HG02759 (cell line): Measurements from ENCODE around the gene ARSA.
"Not testable (repeated sequence)": the region's sequence is repeated elsewhere in the genome, so short reads cannot be mapped to it uniquely, and the experiment has no call there.

ENCODE experiments used
- ATAC-seq: cut with Tn5 transposase; IDR thresholded peaks from one replicate; pipeline ENCODE4 v1.9.1; 2021; ENCODE audit warnings: mild to moderate bottlenecking, moderate library complexity; ENCODE audit not compliant: unreplicated experiment

The ARSA gene

DNA sequence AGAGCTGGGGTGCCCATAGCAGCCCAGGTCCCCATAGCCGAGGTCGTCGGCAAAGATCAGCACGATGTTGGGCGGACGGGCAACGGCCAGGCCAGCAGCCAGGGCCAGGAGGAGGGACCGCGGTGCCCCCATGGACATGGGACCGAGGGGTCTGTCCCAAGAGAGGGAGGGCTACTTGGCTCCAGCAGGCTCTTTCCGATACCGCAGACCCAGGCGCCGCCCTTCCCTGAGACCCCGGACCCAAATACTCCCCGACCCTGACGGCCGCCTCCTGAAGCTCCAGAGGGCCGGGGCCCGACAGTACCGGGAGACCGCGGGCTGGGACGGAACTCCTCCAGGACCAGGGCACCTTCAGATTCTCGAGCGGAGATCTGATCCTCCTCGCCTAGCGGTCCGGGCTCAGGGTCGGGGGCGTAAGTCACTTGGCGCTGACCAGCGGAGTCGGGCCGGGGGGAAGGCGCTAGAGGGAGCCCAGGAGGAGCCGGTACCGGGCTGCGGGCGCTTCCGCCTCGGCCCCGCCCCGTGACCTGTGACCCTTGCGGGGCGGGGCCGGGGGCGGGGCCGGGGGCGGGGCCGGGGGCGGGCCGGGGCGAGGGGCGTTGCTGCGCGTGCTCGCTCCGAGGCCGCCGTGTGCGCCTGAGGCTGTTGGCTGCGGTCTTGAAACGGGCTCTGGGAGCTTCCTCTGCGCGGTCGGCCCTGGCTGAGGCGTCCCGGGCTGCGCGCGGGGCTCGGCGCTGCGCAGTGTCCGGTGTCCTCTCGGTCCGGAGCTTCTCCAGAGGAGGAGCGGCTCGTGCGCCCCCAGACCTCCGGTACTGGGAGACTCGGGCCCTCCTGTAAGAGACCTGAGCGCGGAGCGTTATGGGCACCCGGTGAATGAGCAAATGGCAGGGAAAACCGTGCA lies at the start of gene ARSA:
Gene ARSA (minus strand): TSS at position 511 of the 901 bp plus-strand sequence. CDS start 373 bp downstream, at position 138.
- peak; percentile 83 for ATAC-seq

- ATAC-seq, result no peak
Observed at GRCh38 chr22:50676661-50677492, 48.9 kb upstream of the ARSA start.

DNA sequence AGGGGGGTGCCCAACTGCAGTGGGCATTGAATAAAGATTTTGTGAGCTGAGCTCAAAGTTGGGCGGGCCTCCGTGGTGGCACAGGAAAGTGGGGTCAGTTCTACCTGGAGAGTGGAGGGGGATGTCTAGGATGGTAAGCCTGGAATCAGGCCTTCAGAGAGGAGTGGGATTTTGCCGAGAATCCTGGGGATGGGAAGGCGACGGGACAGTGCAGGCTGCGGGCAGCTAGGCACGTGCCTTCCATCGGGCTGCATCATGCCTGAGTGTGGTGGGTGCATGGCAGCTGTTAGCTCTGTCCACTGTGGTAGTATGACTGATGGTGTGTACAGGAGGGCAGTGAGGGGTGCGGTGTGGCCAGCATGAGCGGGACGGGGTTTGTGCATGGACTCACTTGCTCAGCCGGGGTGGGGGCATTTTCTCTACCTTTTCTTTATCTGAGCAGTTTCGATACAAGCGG lies 48.3 kb upstream of the ARSA start:
- ATAC-seq, result no peak

- ATAC-seq, result no peak
Observed at GRCh38 chr22:50675553-50676179, 47.7 kb upstream of the ARSA start.

- no peak for ATAC-seq
Observed at GRCh38 chr22:50674606-50675552, 46.9 kb upstream of the ARSA start.

- ATAC-seq, result no peak
Observed at GRCh38 chr22:50674130-50674500, 46.2 kb upstream of the ARSA start.

DNA sequence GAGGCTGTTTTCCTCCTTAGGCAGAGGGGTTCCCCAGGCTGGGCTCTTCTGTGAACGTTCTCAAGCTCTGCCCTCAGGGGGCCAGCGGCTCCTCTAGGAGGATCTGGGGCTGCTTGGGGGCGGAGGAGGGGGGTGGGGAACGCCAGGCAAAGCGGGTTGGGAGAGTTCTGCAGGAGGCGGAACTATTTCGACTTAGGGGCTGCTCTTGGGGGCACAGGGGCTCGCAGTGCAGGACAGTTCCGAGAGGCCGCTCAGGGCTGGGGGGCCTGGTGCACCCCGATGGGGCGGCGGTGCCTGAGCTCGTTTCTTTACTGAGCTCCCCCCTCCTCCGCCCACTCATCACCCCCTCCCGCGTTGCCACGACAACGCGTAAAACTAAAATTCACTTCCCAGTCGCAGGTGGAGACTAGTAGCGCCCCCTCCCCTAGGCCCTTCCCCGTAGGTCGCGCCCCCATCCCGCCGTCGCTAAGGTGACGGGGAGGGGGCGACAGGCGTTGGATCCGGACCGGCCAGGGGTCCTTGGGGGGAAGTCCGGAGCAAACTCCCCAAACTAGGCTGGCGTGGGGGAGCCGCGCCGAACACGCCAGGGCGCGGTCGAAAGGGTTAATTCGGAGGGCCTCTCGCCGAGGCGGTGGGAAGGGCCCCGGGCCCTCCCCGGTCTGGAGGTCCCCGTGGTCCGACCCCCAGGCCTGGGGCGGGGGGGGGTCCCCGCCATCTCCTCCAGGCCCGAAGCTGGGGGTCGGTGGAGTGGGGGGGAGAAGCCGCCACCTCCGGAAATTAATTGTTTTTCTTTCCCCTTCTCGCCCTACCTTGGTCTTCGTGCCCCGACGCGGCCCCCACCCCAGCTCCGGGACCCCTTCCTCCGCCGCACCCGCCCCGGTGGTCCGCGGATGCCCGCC lies 45.5 kb upstream of the ARSA start:
- no peak for ATAC-seq

GRCh38 chr22:50672471-50673230 lies 44.7 kb upstream of the ARSA start, which contains the start of gene SHANK3:
SHANK3 (plus strand) TSS chr22:50672823.
- ATAC-seq, result no peak

DNA sequence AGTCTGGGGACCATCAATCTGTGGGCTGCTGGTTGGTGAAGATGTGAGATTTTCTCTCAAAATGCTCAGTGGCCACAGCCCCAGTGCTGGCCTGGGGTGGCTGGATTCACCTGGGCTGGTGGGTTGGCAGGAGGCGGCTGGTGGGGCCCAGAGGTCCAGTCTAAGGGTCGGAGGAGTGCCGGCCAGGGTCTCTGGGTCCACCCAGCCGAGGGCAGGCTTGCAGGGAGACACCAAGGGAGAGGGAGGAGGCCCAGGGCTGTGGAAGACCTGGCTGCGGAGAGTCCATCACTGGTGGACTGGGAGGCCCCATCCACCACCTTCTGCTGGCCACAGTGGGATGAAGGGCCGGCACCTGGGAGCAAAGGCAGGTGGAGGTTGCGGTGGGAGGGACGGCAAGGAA lies 44.1 kb upstream of the ARSA start:
- no peak for ATAC-seq

- no peak for ATAC-seq
Observed at GRCh38 chr22:50671641-50672040, 43.7 kb upstream of the ARSA start.

- ATAC-seq, result no peak
Observed at GRCh38 chr22:50670914-50671538, 43.1 kb upstream of the ARSA start.

GRCh38 chr22:50670513-50670912 lies 42.6 kb upstream of the ARSA start:
- ATAC-seq, result no peak

DNA sequence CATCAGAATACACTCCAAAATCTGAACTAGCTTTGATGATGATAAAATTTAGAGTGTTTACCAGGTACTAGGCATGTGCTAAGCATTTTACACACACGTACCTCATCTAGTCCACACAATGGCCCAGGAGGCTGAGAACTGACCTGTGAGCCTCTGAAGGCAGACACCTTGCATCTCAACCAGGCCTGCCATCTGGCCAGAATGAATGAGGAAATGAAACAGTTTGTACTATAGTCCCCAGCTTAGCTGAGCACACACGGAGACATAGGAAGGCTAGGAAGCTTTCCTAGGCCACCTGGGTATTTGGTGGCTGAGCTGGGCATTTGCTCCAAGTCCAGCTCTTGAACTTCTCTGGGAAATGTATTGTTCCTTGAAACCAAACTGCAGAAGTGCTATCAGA lies 37.8 kb upstream of the ARSA start:
- no peak for ATAC-seq

DNA sequence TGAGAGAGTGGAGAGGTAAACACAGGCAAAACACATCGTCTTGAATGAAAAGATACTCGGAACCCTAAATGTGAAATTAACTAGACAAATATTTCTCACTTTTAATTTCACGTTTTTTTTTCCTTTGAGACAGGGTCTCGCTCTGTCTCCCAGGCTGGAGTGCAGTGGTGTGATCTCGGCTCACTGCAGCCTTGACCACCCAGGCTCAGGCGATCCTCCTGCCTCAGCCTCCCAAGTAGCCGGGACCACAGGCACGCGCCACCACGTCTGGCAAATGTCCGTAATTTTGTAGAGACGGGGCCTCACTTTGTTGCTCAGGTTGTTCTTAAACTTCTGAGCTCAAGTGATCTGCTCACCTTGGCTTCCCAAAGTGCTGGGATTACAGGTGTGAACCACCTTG lies 37.3 kb upstream of the ARSA start:
- ATAC-seq, result no peak

GRCh38 chr22:50660306-50660705 lies 32.4 kb upstream of the ARSA start:
- no peak for ATAC-seq

- not testable (repeated sequence) for ATAC-seq
Observed at GRCh38 chr22:50659711-50660110, 31.8 kb upstream of the ARSA start.

DNA sequence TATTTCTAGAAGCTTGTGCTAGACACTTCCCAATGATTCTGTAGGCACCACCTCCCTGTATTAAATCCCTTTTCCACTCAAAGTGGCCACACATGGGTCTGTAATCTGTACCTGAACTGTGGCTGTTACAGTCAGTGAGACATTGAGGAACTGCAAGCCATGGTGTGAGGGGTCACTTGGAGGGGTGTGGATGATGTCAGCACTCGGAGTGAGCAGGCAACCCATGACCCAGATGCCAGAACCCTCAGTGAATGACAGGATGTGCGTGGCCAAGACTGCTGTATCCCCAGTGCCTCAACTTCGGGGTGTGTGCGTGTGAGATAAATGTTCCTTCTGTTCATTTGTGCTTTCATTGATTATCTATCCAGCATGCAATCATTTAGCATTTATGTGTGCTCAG lies 30.0 kb upstream of the ARSA start:
- no peak for ATAC-seq
